SK-N-SH treated with all-trans-retinoic acid at 6 μM for 48 hours (cell line): ENCODE data around the gene SLC25A42.
A peak's percentile ranks its signal among the peaks of the same experiment; 100 is the strongest.
"Not testable (repeated sequence)": the region's sequence is repeated elsewhere in the genome, so short reads cannot be mapped to it uniquely, and the experiment has no call there.

ENCODE experiments used
- ATAC-seq: fragments of 200-7000 bp; cut with Tn5 transposase; 3 replicates; pipeline ENCODE4 v1.9.1; 2020; ENCODE audit warnings: mild to moderate bottlenecking, moderate library complexity
- ARNTL ChIP-seq: fragments of 450-650 bp; formaldehyde crosslinking; IDR thresholded peaks from 2 replicates; pipeline ENCODE4 v1.5.0; 2020; ENCODE audit warnings: low read depth, mild to moderate bottlenecking, moderate library complexity, borderline replicate concordance
- BACH2 ChIP-seq: fragments of 250-450 bp; sonication (Bioruptor Pico); IDR thresholded peaks from 2 replicates; pipeline ENCODE4 v1.9.0; 2021; ENCODE audit warnings: mild to moderate bottlenecking, borderline replicate concordance
- CREB5 ChIP-seq: fragments of 250-450 bp; sonication (Bioruptor Pico); IDR thresholded peaks from 2 replicates; pipeline ENCODE4 v1.5.1; 2020; ENCODE audit warnings: low read depth, mild to moderate bottlenecking, moderate library complexity
- CSDC2 ChIP-seq: fragments of 250-450 bp; sonication (Bioruptor Pico); IDR thresholded peaks from 2 replicates; pipeline ENCODE4 v1.5.0; 2020; ENCODE audit warnings: mild to moderate bottlenecking, moderate library complexity
- CSRNP3 ChIP-seq: fragments of 250-450 bp; sonication (Bioruptor Pico); IDR thresholded peaks from 2 replicates; pipeline ENCODE4 v1.5.1; 2021; ENCODE audit warnings: mild to moderate bottlenecking, moderate library complexity
- ESRRG ChIP-seq: fragments of 250-450 bp; sonication (Bioruptor Pico); IDR thresholded peaks from 2 replicates; pipeline ENCODE4 v1.6.1; 2021; ENCODE audit warnings: mild to moderate bottlenecking
- GLIS3 ChIP-seq: fragments of 250-450 bp; sonication (Bioruptor Pico); IDR thresholded peaks from 2 replicates; pipeline ENCODE4 v1.5.0; 2020; ENCODE audit warnings: mild to moderate bottlenecking, moderate library complexity
- ISL1 ChIP-seq: fragments of 250-450 bp; sonication (Bioruptor Pico); IDR thresholded peaks from 2 replicates; pipeline ENCODE4 v2.1.2; 2022; ENCODE audit warnings: mild to moderate bottlenecking, moderate library complexity
- OSR1 ChIP-seq: fragments of 250-450 bp; sonication (Bioruptor Pico); IDR thresholded peaks from 2 replicates; pipeline ENCODE4 v1.8.0; 2022; ENCODE audit warnings: moderate library complexity, mild to moderate bottlenecking, inconsistent platforms
- PATZ1 ChIP-seq: fragments of 250-450 bp; sonication (Bioruptor Pico); IDR thresholded peaks from 2 replicates; pipeline ENCODE4 v1.8.0; 2020; ENCODE audit warnings: mild to moderate bottlenecking, moderate library complexity, borderline replicate concordance
- RARB ChIP-seq: fragments of 250-450 bp; sonication (Bioruptor Pico); IDR thresholded peaks from 2 replicates; pipeline ENCODE4 v1.8.0; 2021; ENCODE audit warnings: mild to moderate bottlenecking, moderate library complexity
- SNAI2 ChIP-seq: fragments of 250-450 bp; sonication (Bioruptor Pico); IDR thresholded peaks from 2 replicates; pipeline ENCODE4 v1.5.0; 2020; ENCODE audit warnings: mild to moderate bottlenecking, moderate library complexity
- TCF4 ChIP-seq: fragments of 250-450 bp; sonication (Bioruptor Pico); IDR thresholded peaks from 2 replicates; pipeline ENCODE4 v1.8.0; 2021; ENCODE audit warnings: mild to moderate bottlenecking, moderate library complexity, borderline replicate concordance
- TOX ChIP-seq: fragments of 250-450 bp; sonication (Bioruptor Pico); IDR thresholded peaks from 2 replicates; pipeline ENCODE4 v1.8.0; 2021; ENCODE audit warnings: mild to moderate bottlenecking, moderate library complexity, borderline replicate concordance
- ZC3H10 ChIP-seq: fragments of 250-450 bp; sonication (Bioruptor Pico); IDR thresholded peaks from 2 replicates; pipeline ENCODE4 v1.5.1; 2021; ENCODE audit warnings: mild to moderate bottlenecking, moderate library complexity
- ZFP3 ChIP-seq: fragments of 250-450 bp; sonication (Bioruptor Pico); IDR thresholded peaks from 2 replicates; pipeline ENCODE4 v1.5.0; 2020; ENCODE audit warnings: mild to moderate bottlenecking, moderate library complexity
- ZFP30 ChIP-seq: fragments of 450-650 bp; formaldehyde crosslinking; IDR thresholded peaks from 2 replicates; pipeline ENCODE4 v1.5.0; 2022; ENCODE audit warnings: mild to moderate bottlenecking, moderate library complexity
- ZNF565 ChIP-seq: fragments of 450-650 bp; formaldehyde crosslinking; conservative IDR thresholded peaks from 2 replicates; pipeline ENCODE4 v1.5.0; 2020; ENCODE audit warnings: low read depth, mild to moderate bottlenecking, moderate library complexity
- ZNF70 ChIP-seq: fragments of 450-650 bp; formaldehyde crosslinking; IDR thresholded peaks from 2 replicates; pipeline ENCODE4 v1.5.0; 2020; ENCODE audit warnings: mild to moderate bottlenecking, moderate library complexity
- ZNF8 ChIP-seq: fragments of 450-650 bp; formaldehyde crosslinking; IDR thresholded peaks from 2 replicates; pipeline ENCODE4 v1.5.0; 2020; ENCODE audit warnings: mild to moderate bottlenecking, moderate library complexity
- TF ChIP-seq, protein P1 (sequence below): fragments of 250-450 bp; sonication (Bioruptor Pico); IDR thresholded peaks from 2 replicates; pipeline ENCODE4 v1.8.0; 2021; ENCODE audit warnings: low read depth, mild to moderate bottlenecking, moderate library complexity, borderline replicate concordance
- TF ChIP-seq, protein P2 (sequence below): fragments of 250-450 bp; sonication (Bioruptor Pico); IDR thresholded peaks from 2 replicates; pipeline ENCODE4 v1.5.0; 2020; ENCODE audit warnings: mild to moderate bottlenecking, moderate library complexity

The SLC25A42 gene

DNA sequence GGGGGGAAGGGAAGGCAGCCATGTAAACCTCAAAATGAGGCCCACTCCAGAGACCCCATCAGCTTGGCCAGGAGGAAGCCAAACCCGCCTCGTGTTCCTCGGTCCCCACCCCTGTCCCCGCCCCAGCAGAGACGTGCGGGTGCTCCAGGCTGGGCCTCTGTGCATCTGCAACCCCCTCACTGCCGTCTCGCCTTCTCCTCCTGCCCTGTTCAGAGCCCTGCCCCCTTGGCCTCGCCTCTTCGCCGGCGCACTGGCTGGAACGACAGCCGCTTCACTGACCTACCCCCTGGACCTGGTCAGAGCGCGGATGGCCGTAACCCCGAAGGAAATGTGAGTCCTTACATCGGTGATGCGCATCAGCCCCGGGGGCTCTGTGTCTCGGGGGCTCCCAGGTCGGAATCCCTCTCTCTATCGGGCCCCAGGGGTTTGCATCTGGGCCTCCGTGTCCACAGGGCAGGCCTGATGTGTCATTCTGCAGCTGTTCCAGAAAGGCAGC is 42.3 kb downstream of the SLC25A42 start:
- no peak for TF ChIP-seq RARB (CRISPR knock-in tag)
- TF ChIP-seq, all 23 proteins: peak for 0
- ATAC-seq, result no peak

- not testable (repeated sequence) for ATAC-seq
Observed at GRCh38 chr19:19106938-19107337, 43.1 kb downstream of the SLC25A42 start.

DNA sequence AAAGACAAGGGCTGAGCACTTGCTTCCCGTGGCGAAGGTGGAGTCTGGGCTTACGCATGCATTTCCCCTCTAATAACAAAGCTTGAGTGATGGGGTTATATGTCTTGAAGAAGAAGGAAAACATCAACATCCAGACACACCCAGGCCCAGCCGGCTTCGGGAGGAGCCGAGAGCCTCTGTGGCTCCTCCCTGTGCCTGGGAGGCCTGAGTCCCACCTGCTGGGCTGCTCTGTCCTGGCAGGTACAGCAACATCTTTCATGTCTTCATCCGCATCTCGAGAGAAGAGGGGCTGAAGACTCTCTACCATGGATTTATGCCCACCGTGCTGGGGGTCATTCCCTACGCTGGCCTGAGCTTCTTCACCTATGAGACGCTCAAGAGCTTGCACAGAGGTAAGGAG is 43.9 kb downstream of the SLC25A42 start:
- no peak for ATAC-seq
- no peak for TF ChIP-seq TCF4 (CRISPR knock-in tag)
- TF ChIP-seq CSRNP3 (CRISPR knock-in tag), result no peak
- no peak for TF ChIP-seq BACH2
- TF ChIP-seq, all 23 proteins: peak for 0

- TF ChIP-seq GLIS3 (CRISPR knock-in tag), result no peak
- ATAC-seq, result no peak
Observed at GRCh38 chr19:19109601-19110000, 45.8 kb downstream of the SLC25A42 start.

DNA sequence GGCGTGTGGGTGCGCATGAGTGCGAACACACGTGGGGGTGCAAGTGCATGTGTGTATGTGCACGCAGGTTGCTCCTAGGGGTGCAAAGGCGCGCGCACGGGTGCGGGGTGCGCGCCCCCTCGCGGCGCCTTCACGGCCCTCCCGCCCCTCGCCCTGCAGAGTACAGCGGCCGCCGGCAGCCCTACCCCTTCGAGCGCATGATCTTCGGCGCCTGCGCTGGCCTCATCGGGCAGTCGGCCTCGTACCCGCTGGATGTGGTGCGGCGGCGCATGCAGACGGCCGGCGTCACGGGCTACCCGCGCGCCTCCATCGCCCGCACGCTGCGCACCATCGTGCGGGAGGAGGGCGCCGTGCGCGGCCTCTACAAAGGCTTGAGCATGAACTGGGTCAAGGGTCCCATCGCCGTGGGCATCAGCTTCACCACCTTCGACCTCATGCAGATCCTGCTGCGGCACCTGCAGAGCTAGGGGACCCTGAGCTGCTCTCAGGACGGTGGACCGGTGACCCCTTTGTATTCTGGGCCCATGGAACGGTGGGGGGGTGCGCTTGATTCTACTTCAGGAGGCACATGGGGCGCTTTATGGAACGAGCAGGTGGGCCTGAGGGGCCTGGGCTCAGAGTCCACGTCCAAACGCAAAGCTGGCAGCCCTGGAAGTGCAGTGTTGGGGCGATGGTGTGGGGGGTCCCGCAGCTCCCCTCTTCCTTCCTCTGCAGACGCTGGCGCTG is 46.8 kb downstream of the SLC25A42 start:
- TF ChIP-seq TCF4 (CRISPR knock-in tag), result no peak
- no peak for TF ChIP-seq TOX
- TF ChIP-seq PATZ1 (CRISPR knock-in tag), result no peak
- TF ChIP-seq CREB5 (CRISPR knock-in tag), result no peak
- TF ChIP-seq ZNF70, result no peak
- no peak for TF ChIP-seq ZC3H10 (CRISPR knock-in tag)
- no peak for TF ChIP-seq ZFP3 (CRISPR knock-in tag)
- no peak for TF ChIP-seq ZNF8 (CRISPR knock-in tag)
- TF ChIP-seq, protein P1, sequence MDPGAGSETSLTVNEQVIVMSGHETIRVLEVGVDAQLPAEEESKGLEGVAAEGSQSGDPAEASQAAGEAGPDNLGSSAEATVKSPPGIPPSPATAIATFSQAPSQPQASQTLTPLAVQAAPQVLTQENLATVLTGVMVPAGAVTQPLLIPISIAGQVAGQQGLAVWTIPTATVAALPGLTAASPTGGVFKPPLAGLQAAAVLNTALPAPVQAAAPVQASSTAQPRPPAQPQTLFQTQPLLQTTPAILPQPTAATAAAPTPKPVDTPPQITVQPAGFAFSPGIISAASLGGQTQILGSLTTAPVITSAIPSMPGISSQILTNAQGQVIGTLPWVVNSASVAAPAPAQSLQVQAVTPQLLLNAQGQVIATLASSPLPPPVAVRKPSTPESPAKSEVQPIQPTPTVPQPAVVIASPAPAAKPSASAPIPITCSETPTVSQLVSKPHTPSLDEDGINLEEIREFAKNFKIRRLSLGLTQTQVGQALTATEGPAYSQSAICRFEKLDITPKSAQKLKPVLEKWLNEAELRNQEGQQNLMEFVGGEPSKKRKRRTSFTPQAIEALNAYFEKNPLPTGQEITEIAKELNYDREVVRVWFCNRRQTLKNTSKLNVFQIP (CRISPR knock-in tag), result no peak
- TF ChIP-seq ZFP30 (CRISPR knock-in tag), result no peak
- TF ChIP-seq ISL1 (CRISPR knock-in tag), result no peak
- TF ChIP-seq SNAI2 (CRISPR knock-in tag), result no peak
- TF ChIP-seq OSR1, result no peak
- no peak for TF ChIP-seq ARNTL
- TF ChIP-seq CSDC2 (CRISPR knock-in tag), result no peak
- TF ChIP-seq, all 23 proteins: peak for 0
- ATAC-seq, result peak; percentile 67

- ATAC-seq, result no peak
- TF ChIP-seq ESRRG (CRISPR knock-in tag), result no peak
- TF ChIP-seq GLIS3 (CRISPR knock-in tag), result no peak
- TF ChIP-seq ZFP3 (CRISPR knock-in tag), result no peak
- no peak for TF ChIP-seq ARNTL
- TF ChIP-seq ZC3H10 (CRISPR knock-in tag), result no peak
- no peak for TF ChIP-seq ZFP30 (CRISPR knock-in tag)
- TF ChIP-seq, protein P2, sequence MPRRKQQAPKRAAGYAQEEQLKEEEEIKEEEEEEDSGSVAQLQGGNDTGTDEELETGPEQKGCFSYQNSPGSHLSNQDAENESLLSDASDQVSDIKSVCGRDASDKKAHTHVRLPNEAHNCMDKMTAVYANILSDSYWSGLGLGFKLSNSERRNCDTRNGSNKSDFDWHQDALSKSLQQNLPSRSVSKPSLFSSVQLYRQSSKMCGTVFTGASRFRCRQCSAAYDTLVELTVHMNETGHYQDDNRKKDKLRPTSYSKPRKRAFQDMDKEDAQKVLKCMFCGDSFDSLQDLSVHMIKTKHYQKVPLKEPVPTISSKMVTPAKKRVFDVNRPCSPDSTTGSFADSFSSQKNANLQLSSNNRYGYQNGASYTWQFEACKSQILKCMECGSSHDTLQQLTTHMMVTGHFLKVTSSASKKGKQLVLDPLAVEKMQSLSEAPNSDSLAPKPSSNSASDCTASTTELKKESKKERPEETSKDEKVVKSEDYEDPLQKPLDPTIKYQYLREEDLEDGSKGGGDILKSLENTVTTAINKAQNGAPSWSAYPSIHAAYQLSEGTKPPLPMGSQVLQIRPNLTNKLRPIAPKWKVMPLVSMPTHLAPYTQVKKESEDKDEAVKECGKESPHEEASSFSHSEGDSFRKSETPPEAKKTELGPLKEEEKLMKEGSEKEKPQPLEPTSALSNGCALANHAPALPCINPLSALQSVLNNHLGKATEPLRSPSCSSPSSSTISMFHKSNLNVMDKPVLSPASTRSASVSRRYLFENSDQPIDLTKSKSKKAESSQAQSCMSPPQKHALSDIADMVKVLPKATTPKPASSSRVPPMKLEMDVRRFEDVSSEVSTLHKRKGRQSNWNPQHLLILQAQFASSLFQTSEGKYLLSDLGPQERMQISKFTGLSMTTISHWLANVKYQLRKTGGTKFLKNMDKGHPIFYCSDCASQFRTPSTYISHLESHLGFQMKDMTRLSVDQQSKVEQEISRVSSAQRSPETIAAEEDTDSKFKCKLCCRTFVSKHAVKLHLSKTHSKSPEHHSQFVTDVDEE, result no peak
- no peak for TF ChIP-seq TOX
- TF ChIP-seq ZNF565 (CRISPR knock-in tag), result no peak
- no peak for TF ChIP-seq CREB5 (CRISPR knock-in tag)
- TF ChIP-seq ZNF8 (CRISPR knock-in tag), result no peak
Observed at GRCh38 chr19:19111136-19111835, 47.5 kb downstream of the SLC25A42 start.
